Tibial artery (tissue), 4 donors: ENCODE measurements around the gene WNT7A.

ENCODE experiments used
- DNase-seq, 2 donors: peaks; one replicate each; pipeline ENCODE4 v3.0.0-alpha.2; 2019
- H3K27ac ChIP-seq, 2 donors: fragments of 200-600 bp; sonication (generic) in 1 of 2; 1 replicate in 1 of 2; 2 replicates in 1 of 2; pipeline ENCODE4 v1.5.1; 2018 to 2019; ENCODE audit warnings: mild to moderate bottlenecking in 1 of 2
- H3K27me3 ChIP-seq, 2 donors: fragments of 200-600 bp; sonication (generic) in 1 of 2; one replicate each; pipeline versions ENCODE4 v1.5.1 to v1.6.0; 2016 to 2019
- H3K36me3 ChIP-seq, 3 donors: fragments of 200-600 bp; sonication (generic) in 2 of 3; one replicate each; pipeline ENCODE4 v1.5.1; 2016 to 2019; ENCODE audit warnings: mild to moderate bottlenecking in 2 of 3
- H3K4me1 ChIP-seq, 4 donors: fragments of 200-600 bp; sonication (generic) in 2 of 4; 1 replicate in 3 of 4; 2 replicates in 1 of 4; pipeline ENCODE4 v1.5.1; 2016 to 2019
- H3K4me3 ChIP-seq, 2 donors: fragments of 200-600 bp; sonication (generic) in 1 of 2; 1 replicate in 1 of 2; 2 replicates in 1 of 2; pipeline ENCODE4 v1.5.1; 2018 to 2019; ENCODE audit warnings: mild to moderate bottlenecking in 2 of 2
- H3K9me3 ChIP-seq, 3 donors: fragments of 200-600 bp; sonication (generic) in 1 of 3; one replicate each; pipeline ENCODE4 v1.5.1; 2016 to 2019
- intact Hi-C: fragments of 100-400 bp; cut with DNase I; formaldehyde crosslinking; loops from one replicate; pipeline ENCODE4 v1.15.0; 2023; ENCODE audit warnings: low total_unique reads
- TF ChIP-seq, protein P1 (sequence below), 2 experiments: fragments of 200-600 bp in 1 of 2; fragments of 450-650 bp in 1 of 2; IDR thresholded peaks; one replicate each; pipeline ENCODE4 v1.5.1; 2017 to 2019; ENCODE audit warnings: antibody characterized with exemption in 2 of 2, mild to moderate bottlenecking in 1 of 2, moderate library complexity in 1 of 2

The WNT7A gene

DNA sequence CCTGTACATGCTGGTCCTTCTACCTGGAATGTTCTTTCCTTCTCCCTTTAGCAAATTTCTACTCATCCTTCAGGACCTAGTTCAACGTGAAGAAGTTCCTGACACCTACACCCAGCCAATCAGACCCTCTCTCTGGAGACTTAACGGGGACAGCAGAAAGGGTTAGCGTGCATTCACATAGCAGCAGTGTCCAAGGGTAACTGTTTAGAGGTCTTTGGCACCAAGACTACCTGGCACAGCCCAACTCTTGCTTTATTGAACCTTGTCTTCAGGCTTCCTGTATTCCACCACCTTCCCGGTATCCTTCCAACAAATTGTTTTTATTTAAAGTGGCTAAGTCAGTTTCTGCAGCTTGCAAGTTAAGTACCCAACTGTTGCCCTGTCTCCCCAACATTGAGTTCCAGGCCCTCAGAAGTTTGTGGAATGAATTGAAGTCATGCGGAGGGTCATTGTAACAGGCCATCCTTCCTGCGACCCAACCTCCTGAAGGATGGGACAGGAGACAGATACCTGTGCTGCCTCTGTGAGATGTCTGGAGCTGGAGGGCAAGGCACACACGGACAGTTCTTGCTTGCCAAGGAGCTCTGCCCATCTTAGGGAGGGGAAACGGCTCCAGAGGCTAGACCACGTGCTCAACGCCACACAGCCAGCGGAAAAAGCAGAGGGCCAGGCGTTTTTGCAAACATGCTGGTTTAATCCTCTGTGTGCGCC lies 14.4 kb upstream of the WNT7A start:
- Histone ChIP-seq H3K27me3 (no peaks in the 10 kb centered on the region), H3K4me1 (peaks cover 0 to 19% (median 12%) of the 10 kb centered on the region in 4 donors), H3K36me3 (no peaks in the 10 kb centered on the region), H3K4me3 (peak overlapping the region in 1 of 2 donors; percentile 63), H3K27ac (peak overlapping the region in 1 of 2 donors; percentile 81), H3K9me3 (no peaks in the 10 kb centered on the region)
- intact Hi-C loops, result loop anchor here (10.0 kb wide), 1 partner anchor 751 kb away; no protein-coding TSS in a partner anchor
- no peak for DNase-seq
- TF ChIP-seq, protein P1, sequence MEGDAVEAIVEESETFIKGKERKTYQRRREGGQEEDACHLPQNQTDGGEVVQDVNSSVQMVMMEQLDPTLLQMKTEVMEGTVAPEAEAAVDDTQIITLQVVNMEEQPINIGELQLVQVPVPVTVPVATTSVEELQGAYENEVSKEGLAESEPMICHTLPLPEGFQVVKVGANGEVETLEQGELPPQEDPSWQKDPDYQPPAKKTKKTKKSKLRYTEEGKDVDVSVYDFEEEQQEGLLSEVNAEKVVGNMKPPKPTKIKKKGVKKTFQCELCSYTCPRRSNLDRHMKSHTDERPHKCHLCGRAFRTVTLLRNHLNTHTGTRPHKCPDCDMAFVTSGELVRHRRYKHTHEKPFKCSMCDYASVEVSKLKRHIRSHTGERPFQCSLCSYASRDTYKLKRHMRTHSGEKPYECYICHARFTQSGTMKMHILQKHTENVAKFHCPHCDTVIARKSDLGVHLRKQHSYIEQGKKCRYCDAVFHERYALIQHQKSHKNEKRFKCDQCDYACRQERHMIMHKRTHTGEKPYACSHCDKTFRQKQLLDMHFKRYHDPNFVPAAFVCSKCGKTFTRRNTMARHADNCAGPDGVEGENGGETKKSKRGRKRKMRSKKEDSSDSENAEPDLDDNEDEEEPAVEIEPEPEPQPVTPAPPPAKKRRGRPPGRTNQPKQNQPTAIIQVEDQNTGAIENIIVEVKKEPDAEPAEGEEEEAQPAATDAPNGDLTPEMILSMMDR (IDR thresholded peaks at IDR 0.05), result no peak

DNA sequence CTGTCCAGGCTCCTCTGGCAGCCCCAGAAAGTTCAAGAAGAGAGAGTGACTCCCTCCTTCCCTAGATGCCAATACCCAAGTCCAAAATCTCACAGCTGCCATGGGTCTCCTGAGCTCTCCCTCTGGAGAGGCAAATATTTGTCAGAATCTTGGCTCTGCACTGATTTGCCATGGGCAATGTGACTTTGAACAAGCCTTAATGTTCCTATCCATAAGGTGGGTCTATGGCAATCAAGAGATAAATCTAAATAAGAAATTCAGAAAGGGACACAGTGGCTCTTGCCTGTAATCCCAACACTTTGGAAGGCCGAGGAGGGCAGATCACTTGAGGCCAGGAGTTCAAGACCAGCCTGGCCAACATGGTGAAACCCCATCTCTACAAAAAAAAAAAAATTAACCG lies 12.4 kb upstream of the WNT7A start:
- Histone ChIP-seq H3K27me3 (no peaks in the 10 kb centered on the region), H3K36me3 (no peaks in the 10 kb centered on the region), H3K4me1 (peaks cover 0 to 19% (median 12%) of the 10 kb centered on the region in 4 donors), H3K27ac (no peak overlapping the region), H3K4me3 (no peak overlapping the region), H3K9me3 (no peaks in the 10 kb centered on the region)
- DNase-seq, result no peak
- TF ChIP-seq, protein P1 (IDR thresholded peaks at IDR 0.05), result no peak
- intact Hi-C loops, result loop anchor here (10.0 kb wide), 1 partner anchor 752 kb away; no protein-coding TSS in a partner anchor

DNA sequence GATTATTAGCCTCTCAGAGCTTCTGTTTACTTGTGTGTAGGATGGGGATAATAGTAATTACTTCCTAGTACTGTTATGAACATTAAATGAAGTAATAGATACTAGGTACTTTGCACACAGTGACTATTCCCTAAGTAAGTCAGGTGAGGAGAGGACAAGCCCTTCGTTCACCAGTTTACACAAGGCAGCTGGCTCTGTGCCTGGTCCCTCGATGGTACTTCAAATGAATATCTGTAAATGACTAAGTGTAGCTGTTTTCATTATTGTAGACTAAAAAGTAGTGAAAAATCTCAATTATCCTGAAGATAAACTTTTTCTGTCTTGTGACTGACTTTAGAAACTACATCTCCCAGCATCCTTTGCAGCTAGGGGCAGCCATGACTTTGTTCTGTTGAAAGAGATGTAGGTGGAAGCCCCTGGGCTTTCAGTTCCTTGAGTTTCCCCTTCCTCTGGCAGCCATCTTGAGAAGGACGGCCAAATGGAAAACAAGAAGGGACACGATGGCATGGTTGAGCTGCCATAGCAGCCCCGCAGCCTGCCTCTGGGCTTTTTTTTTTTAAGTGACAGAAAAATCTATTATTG lies 11.7 kb upstream of the WNT7A start:
- no peak overlapping the region for H3K4me3 ChIP-seq
- DNase-seq, result peak in 1 of 2 donors; percentile 10
- H3K27ac ChIP-seq, result no peak overlapping the region
- H3K4me1 ChIP-seq, result peaks cover 0 to 15% (median 10%) of the 10 kb centered on the region in 4 donors
- no peaks in the 10 kb centered on the region for H3K9me3 ChIP-seq
- intact Hi-C loops, result loop anchor here (10.0 kb wide), 1 partner anchor 753 kb away; no protein-coding TSS in a partner anchor
- peaks cover 0 to 6% of the 10 kb centered on the region in 2 donors for H3K27me3 ChIP-seq
- TF ChIP-seq, protein P1 (IDR thresholded peaks at IDR 0.05), result no peak
- no peaks in the 10 kb centered on the region for H3K36me3 ChIP-seq

GRCh38 chr3:13891017-13891392 lies 11.1 kb upstream of the WNT7A start:
- TF ChIP-seq, protein P1 (IDR thresholded peaks at IDR 0.05), result no peak
- Histone ChIP-seq H3K27ac (no peak overlapping the region), H3K36me3 (no peaks in the 10 kb centered on the region), H3K4me3 (no peak overlapping the region), H3K4me1 (peaks cover 0 to 9% (median 4%) of the 10 kb centered on the region in 4 donors), H3K9me3 (no peaks in the 10 kb centered on the region), H3K27me3 (peaks cover 0 to 6% of the 10 kb centered on the region in 2 donors)
- intact Hi-C loops, result loop anchor here (10.0 kb wide), 1 partner anchor 754 kb away; no protein-coding TSS in a partner anchor
- no peak for DNase-seq

GRCh38 chr3:13890377-13891016 lies 10.6 kb upstream of the WNT7A start:
- DNase-seq, result no peak
- no peak overlapping the region for H3K4me3 ChIP-seq
- intact Hi-C loops, result loop anchor here (10.0 kb wide), 1 partner anchor 754 kb away; no protein-coding TSS in a partner anchor
- peaks cover 0 to 7% (median 3%) of the 10 kb centered on the region in 4 donors for H3K4me1 ChIP-seq
- no peaks in the 10 kb centered on the region for H3K36me3 ChIP-seq
- TF ChIP-seq, protein P1 (IDR thresholded peaks at IDR 0.05), result no peak
- H3K9me3 ChIP-seq, result no peaks in the 10 kb centered on the region
- H3K27me3 ChIP-seq, result peaks cover 0 to 11% of the 10 kb centered on the region in 2 donors
- H3K27ac ChIP-seq, result no peak overlapping the region
